Breast epithelium (tissue), 3 donors: ENCODE results near the gene FYN.

Source experiments
- POLR2AphosphoS5 ChIP-seq, 3 donors: sonication (generic); formaldehyde crosslinking; IDR thresholded peaks; one replicate each; pipeline ENCODE4 v1.6.1; 2017; ENCODE audit warnings: antibody characterized with exemption in 3 of 3
- TF ChIP-seq, protein P1 (sequence below), 3 donors: fragments of 450-650 bp; IDR thresholded peaks; one replicate each; pipeline ENCODE4 v1.5.1; 2016 to 2017; ENCODE audit warnings: antibody characterized with exemption in 3 of 3, mild to moderate bottlenecking in 3 of 3, moderate library complexity in 3 of 3

DNA sequence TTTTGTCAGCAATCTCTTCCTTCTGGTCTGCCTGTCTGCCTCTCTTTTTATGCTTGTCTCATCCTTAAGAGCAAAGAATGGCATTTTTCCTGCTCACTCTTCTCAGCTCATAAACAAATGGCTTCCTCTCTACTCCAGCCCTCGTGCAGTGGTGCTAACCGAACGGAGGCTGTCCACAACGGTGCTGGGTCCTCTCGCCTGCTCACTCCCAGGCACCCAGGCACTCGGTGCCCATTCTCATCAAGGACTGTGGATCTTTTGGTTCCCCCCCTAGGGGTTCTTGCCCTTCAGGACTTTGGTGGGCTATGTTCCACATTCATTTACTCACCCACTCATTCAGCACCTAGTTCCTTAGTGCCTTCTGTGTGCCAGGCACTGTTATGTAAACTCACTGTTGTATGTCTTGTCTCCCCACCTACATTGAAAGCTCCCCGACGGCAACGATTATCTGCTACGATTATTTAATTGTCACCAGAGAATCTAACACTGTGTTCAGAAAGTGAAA is 113.9 kb downstream of the FYN start:
- TF ChIP-seq, protein P1, sequence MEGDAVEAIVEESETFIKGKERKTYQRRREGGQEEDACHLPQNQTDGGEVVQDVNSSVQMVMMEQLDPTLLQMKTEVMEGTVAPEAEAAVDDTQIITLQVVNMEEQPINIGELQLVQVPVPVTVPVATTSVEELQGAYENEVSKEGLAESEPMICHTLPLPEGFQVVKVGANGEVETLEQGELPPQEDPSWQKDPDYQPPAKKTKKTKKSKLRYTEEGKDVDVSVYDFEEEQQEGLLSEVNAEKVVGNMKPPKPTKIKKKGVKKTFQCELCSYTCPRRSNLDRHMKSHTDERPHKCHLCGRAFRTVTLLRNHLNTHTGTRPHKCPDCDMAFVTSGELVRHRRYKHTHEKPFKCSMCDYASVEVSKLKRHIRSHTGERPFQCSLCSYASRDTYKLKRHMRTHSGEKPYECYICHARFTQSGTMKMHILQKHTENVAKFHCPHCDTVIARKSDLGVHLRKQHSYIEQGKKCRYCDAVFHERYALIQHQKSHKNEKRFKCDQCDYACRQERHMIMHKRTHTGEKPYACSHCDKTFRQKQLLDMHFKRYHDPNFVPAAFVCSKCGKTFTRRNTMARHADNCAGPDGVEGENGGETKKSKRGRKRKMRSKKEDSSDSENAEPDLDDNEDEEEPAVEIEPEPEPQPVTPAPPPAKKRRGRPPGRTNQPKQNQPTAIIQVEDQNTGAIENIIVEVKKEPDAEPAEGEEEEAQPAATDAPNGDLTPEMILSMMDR (IDR thresholded peaks at IDR 0.05), result no peak
- no peak for TF ChIP-seq POLR2AphosphoS5 (IDR thresholded peaks at IDR 0.05)
